IMR-90 (cell line): Measurements from ENCODE around the gene PPOX. TPM values are rescaled to one million over a fixed set of nuclear protein-coding genes. Genes with fewer than 3 reads are reported as not detected.

Source experiments
- ATAC-seq: fragments of 200-7000 bp; cut with Tn5 transposase; 2 replicates; pipeline ENCODE4 v1.9.1; 2020; ENCODE audit warnings: low read depth, mild to moderate bottlenecking, moderate library complexity
- BruUV-seq: library from RNA; stranded (reverse); fragments of 400-500 nt; replicated peaks from 2 replicates; lab custom pipeline; 2021; lab: Mats Ljungman, UMichigan
- CTCF ChIA-PET: fragments of 300-600 bp; formaldehyde crosslinking; extraction: SDS; loops from one replicate; lab custom pipeline; 2021; ENCODE audit warnings: antibody characterized with exemption; lab: Yijun Ruan, JAX
- POLR2A ChIA-PET: fragments of 300-600 bp; sonication (Branson Sonifier 250); formaldehyde crosslinking; loops from one replicate; lab custom pipeline; 2022; ENCODE audit warnings: antibody characterized with exemption; ENCODE audit not compliant: unreplicated experiment; lab: Charles Lee
- DNase-seq: peaks from one replicate; pipeline ENCODE4 v3.0.0; 2013
- H2AFZ ChIP-seq: replicated peaks from 2 replicates; pipeline ENCODE3; 2013; ENCODE audit warnings: low read length, mild to moderate bottlenecking; ENCODE audit not compliant: poor library complexity
- H2AK5ac ChIP-seq: 2 replicates; pipeline ENCODE4 v1.6.1; 2013; ENCODE audit warnings: low read depth, low read length, inconsistent platforms
- H2AK9ac ChIP-seq: replicated peaks from 2 replicates; pipeline ENCODE3; 2013; ENCODE audit warnings: mild to moderate bottlenecking, low read depth, low read length, moderate library complexity; ENCODE audit not compliant: poor library complexity
- H2BK120ac ChIP-seq: 2 replicates; pipeline ENCODE4 v1.6.1; 2013; ENCODE audit warnings: low read depth, low read length, inconsistent platforms
- H2BK15ac ChIP-seq: 3 replicates; pipeline ENCODE4 v1.6.1; 2013; ENCODE audit warnings: low read depth, low read length, inconsistent platforms
- H2BK20ac ChIP-seq: 2 replicates; pipeline ENCODE4 v1.6.1; 2013; ENCODE audit warnings: low read depth, mild to moderate bottlenecking, inconsistent platforms, low read length, moderate library complexity
- H2BK5ac ChIP-seq: 2 replicates; pipeline ENCODE4 v1.6.1; 2013; ENCODE audit warnings: mild to moderate bottlenecking, low read depth, low read length, inconsistent platforms; ENCODE audit not compliant: poor library complexity, severe bottlenecking
- H3K14ac ChIP-seq: replicated peaks from 2 replicates; pipeline ENCODE4 v1.6.1; 2013; ENCODE audit warnings: low read depth, low read length, inconsistent platforms
- H3K18ac ChIP-seq: 2 replicates; pipeline ENCODE4 v1.6.1; 2013; ENCODE audit warnings: low read depth, low read length, control low read depth
- H3K23ac ChIP-seq: 2 replicates; pipeline ENCODE4 v1.6.1; 2013; ENCODE audit warnings: low read depth, low read length, inconsistent platforms
- H3K27ac ChIP-seq: 2 replicates; pipeline ENCODE4 v1.5.1; 2013; ENCODE audit warnings: mild to moderate bottlenecking, control low read depth, low read length; ENCODE audit not compliant: insufficient read depth
- H3K27me3 ChIP-seq: 2 replicates; pipeline ENCODE4 v1.6.1; 2013; ENCODE audit warnings: low read length; ENCODE audit not compliant: control insufficient read depth, insufficient read depth
- H3K36me3 ChIP-seq: 2 replicates; pipeline ENCODE4 v1.6.1; 2013; ENCODE audit warnings: low read length, mixed read lengths; ENCODE audit not compliant: control insufficient read depth, insufficient read depth
- H3K4ac ChIP-seq: 2 replicates; pipeline ENCODE4 v1.6.1; 2013; ENCODE audit warnings: low read depth, low read length, inconsistent platforms
- H3K4me1 ChIP-seq: 2 replicates; pipeline ENCODE4 v1.6.1; 2013; ENCODE audit warnings: low read length, mixed read lengths; ENCODE audit not compliant: control insufficient read depth, insufficient read depth
- H3K4me2 ChIP-seq: 2 replicates; pipeline ENCODE4 v1.6.1; 2013; ENCODE audit warnings: low read depth, mild to moderate bottlenecking, control low read depth, low read length, moderate library complexity
- H3K4me3 ChIP-seq: 2 replicates; pipeline ENCODE4 v1.5.1; 2013; ENCODE audit warnings: low read depth, mild to moderate bottlenecking, control low read depth, low read length, moderate library complexity; ENCODE audit not compliant: insufficient read depth
- H3K56ac ChIP-seq: 2 replicates; pipeline ENCODE4 v1.6.1; 2013; ENCODE audit warnings: low read length, inconsistent platforms; ENCODE audit not compliant: insufficient read depth; ENCODE audit errors: extremely low read depth
- H3K79me1 ChIP-seq, 2 experiments: 2 replicates each; pipeline ENCODE4 v1.6.1; 2013; ENCODE audit warnings: low read length in 2 of 2, inconsistent platforms in 1 of 2, low read depth in 1 of 2
- H3K9ac ChIP-seq: 2 replicates; pipeline ENCODE4 v1.6.1; 2013; ENCODE audit warnings: low read depth, low read length, control low read depth
- H3K9me1 ChIP-seq: 2 replicates; pipeline ENCODE4 v1.6.1; 2013; ENCODE audit warnings: low read length, inconsistent platforms; ENCODE audit not compliant: insufficient read depth
- H3K9me3 ChIP-seq: 2 replicates; pipeline ENCODE4 v1.6.1; 2013; ENCODE audit warnings: low read length; ENCODE audit not compliant: control insufficient read depth, insufficient read depth
- H4K20me1 ChIP-seq: 2 replicates; pipeline ENCODE4 v1.6.1; 2013; ENCODE audit warnings: low read length, inconsistent platforms; ENCODE audit not compliant: insufficient read depth
- H4K5ac ChIP-seq: 2 replicates; pipeline ENCODE4 v1.6.1; 2013; ENCODE audit warnings: mild to moderate bottlenecking, low read depth, low read length, control low read depth
- H4K8ac ChIP-seq, 2 experiments: 2 replicates each; pipeline ENCODE4 v1.6.1; 2013; ENCODE audit warnings: low read depth in 2 of 2, low read length in 2 of 2, control low read depth in 1 of 2, inconsistent platforms in 1 of 2
- H4K91ac ChIP-seq: 2 replicates; pipeline ENCODE4 v1.6.1; 2013; ENCODE audit warnings: low read depth, low read length, inconsistent platforms; ENCODE audit not compliant: insufficient read depth
- BHLHE40 ChIP-seq: fragments of 150-350 bp; IDR thresholded peaks from 2 replicates; pipeline ENCODE4 v1.6.1; 2016; ENCODE audit warnings: mild to moderate bottlenecking, low read depth, low read length
- CEBPB ChIP-seq: IDR thresholded peaks from 2 replicates; pipeline ENCODE4 v1.6.1; 2012; ENCODE audit warnings: low read depth, low read length, improper control_type of control experiment
- CHD1 ChIP-seq: IDR thresholded peaks from 2 replicates; pipeline ENCODE4 v1.6.1; 2012; ENCODE audit warnings: low read depth, low read length, improper control_type of control experiment
- CTCF ChIP-seq: conservative IDR thresholded peaks from 2 replicates; pipeline ENCODE4 v1.5.1; 2012; ENCODE audit warnings: mild to moderate bottlenecking, low read depth, low read length, improper control_type of control experiment
- ELK1 ChIP-seq: fragments of 150-350 bp; IDR thresholded peaks from 2 replicates; pipeline ENCODE4 v1.6.1; 2016; ENCODE audit warnings: low read depth, mild to moderate bottlenecking, low read length, moderate library complexity, borderline replicate concordance
- FOS ChIP-seq: fragments of 150-350 bp; IDR thresholded peaks from 2 replicates; pipeline ENCODE4 v1.6.1; 2016; ENCODE audit warnings: low read depth, low read length
- MAFK ChIP-seq: IDR thresholded peaks from 2 replicates; pipeline ENCODE4 v1.6.1; 2012; ENCODE audit warnings: low read depth, low read length, improper control_type of control experiment
- MAZ ChIP-seq: IDR thresholded peaks from 2 replicates; pipeline ENCODE4 v1.6.1; 2012; ENCODE audit warnings: low read depth, mild to moderate bottlenecking, low read length, improper control_type of control experiment, moderate library complexity, borderline replicate concordance
- MXI1 ChIP-seq: IDR thresholded peaks from 2 replicates; pipeline ENCODE4 v1.6.1; 2012; ENCODE audit warnings: low read depth, mild to moderate bottlenecking, low read length, moderate library complexity, borderline replicate concordance
- NFE2L2 ChIP-seq: fragments of 150-350 bp; IDR thresholded peaks from 2 replicates; pipeline ENCODE4 v1.6.1; 2016; ENCODE audit warnings: low read depth, mild to moderate bottlenecking, low read length
- POLR2A ChIP-seq: IDR thresholded peaks from 2 replicates; pipeline ENCODE4 v1.6.1; 2012; ENCODE audit warnings: mild to moderate bottlenecking, low read depth, low read length
- RAD21 ChIP-seq: IDR thresholded peaks from 2 replicates; pipeline ENCODE4 v1.6.1; 2012; ENCODE audit warnings: low read length, improper control_type of control experiment
- RCOR1 ChIP-seq: IDR thresholded peaks from 2 replicates; pipeline ENCODE4 v1.6.1; 2012; ENCODE audit warnings: mild to moderate bottlenecking, low read length, improper control_type of control experiment; ENCODE audit not compliant: insufficient replicate concordance
- RFX5 ChIP-seq: IDR thresholded peaks from 2 replicates; pipeline ENCODE4 v1.8.0; 2012; ENCODE audit warnings: low read depth, mild to moderate bottlenecking, low read length, moderate library complexity
- USF2 ChIP-seq: fragments of 150-350 bp; IDR thresholded peaks from 2 replicates; pipeline ENCODE4 v1.6.1; 2017; ENCODE audit warnings: mild to moderate bottlenecking, antibody characterized with exemption, low read length, low read depth
- WGBS, 2 experiments: methylation state at CpG; one replicate each; pipeline versions ENCODE4 v1.1.5 to v1.1.7; 2013; ENCODE audit warnings: missing lambda C conversion rate in 2 of 2; ENCODE audit not compliant: insufficient read length in 1 of 2; ENCODE audit errors: extremely low coverage in 2 of 2; 5-methylcytosine and 5-hydroxymethylcytosine counted together
- dilution Hi-C: fragments of 300-500 bp; cut with HindIII; formaldehyde crosslinking; loops from one replicate; pipeline ENCODE4 v1.14.3; 2018; ENCODE audit warnings: low sequenced_read_pairs; ENCODE audit not compliant: unreplicated experiment
- in situ Hi-C: fragments of 300-500 bp; cut with MboI; formaldehyde crosslinking; loops from 3 replicates; pipeline ENCODE4 v1.14.3; 2019; ENCODE audit warnings: low sequenced_read_pairs, inconsistent platforms, mixed read lengths
- intact Hi-C: fragments of 100-400 bp; cut with micrococcal nuclease; formaldehyde crosslinking; loops from 2 replicates; pipeline ENCODE4 v1.10.0; 2022
- polyA plus RNA-seq, 3 experiments: library from polyadenylated mRNA; depleted of rRNA; stranded (reverse); fragments of >200 nt; gene quantifications; 2 replicates each; pipeline ENCODE4 v1.2.3, GENCODE V29; 2012; ENCODE audit warnings: low replicate concordance in 1 of 3
- total RNA-seq: library from RNA; depleted of rRNA; stranded (reverse); fragments of >200 nt; gene quantifications from 2 replicates; pipeline ENCODE4 v1.2.3, GENCODE V29; 2012

The PPOX gene
- total and polyA plus RNA-seq, 2 of the 4 experiments (the other 2 are of a cell fraction), result 6.1 to 14.3 TPM

- DNase-seq, result no peak
- Histone ChIP-seq H3K4me2 (peak overlapping the region; percentile 96; the same call in 1 of the 2 replicates), H3K4me1 (peaks cover 17% of the 10 kb centered on the region), H3K27ac (no peak overlapping the region), H2BK5ac (no peak overlapping the region), H3K36me3 (peaks cover 33% of the 10 kb centered on the region), H4K8ac (no peak overlapping the region), H3K56ac (no peak overlapping the region), H3K4ac (no peak overlapping the region), H2AFZ (no peak overlapping the region), H3K14ac (no peak overlapping the region), H4K91ac (no peak overlapping the region), H2AK5ac (no peak overlapping the region), H4K20me1 (peaks cover 13% of the 10 kb centered on the region; the same call in 1 of the 2 replicates), H2BK15ac (no peak overlapping the region), H2AK9ac (no peak overlapping the region), H3K23ac (no peak overlapping the region), H3K18ac (no peak overlapping the region), H3K79me1 (peaks cover 14 to 43% of the 10 kb centered on the region in 2 experiments), H3K9ac (no peak overlapping the region), H2BK120ac (no peak overlapping the region), H4K5ac (no peak overlapping the region), H3K9me1 (peaks cover 11% of the 10 kb centered on the region), H3K4me3 (no peak overlapping the region), H2BK20ac (no peak overlapping the region), H3K9me3 (no peaks in the 10 kb centered on the region), H3K27me3 (no peaks in the 10 kb centered on the region)
- dilution Hi-C loops (no loop called here), intact Hi-C loops (no loop called here), in situ Hi-C loops (no loop called here)
- no peak for ATAC-seq
- 92% methylated on average over 6 of the region's 10 CpGs; no CpG with 5 or more reads in 1 of the 2 experiments for WGBS, 2 experiments
- TF ChIP-seq RAD21 (no peak), NFE2L2 (no peak), FOS (no peak), USF2 (no peak), CHD1 (no peak), MAZ (no peak), MXI1 (no peak), BHLHE40 (no peak), RCOR1 (no peak), CEBPB (no peak), MAFK (no peak), CTCF (no peak), POLR2A (no peak), ELK1 (no peak), RFX5 (no peak)
- no TSS peak for BruUV-seq
- ChIA-PET CTCF (interaction anchor here (1.9 kb wide), 1 partner anchor 10 kb away, joined by 5 read pairs; the partner anchor contains the start of gene PPOX), POLR2A (no interaction called here)
These were observed 9.7 kb downstream of the PPOX start for GRCh38 chr1:161175771-161176453.
